HG02610 (cell line): ENCODE data around the gene NECAB2.

ENCODE experiments used
- ATAC-seq: cut with Tn5 transposase; IDR thresholded peaks from one replicate; pipeline ENCODE4 v1.9.1; 2021; ENCODE audit warnings: mild to moderate bottlenecking, moderate library complexity; ENCODE audit not compliant: unreplicated experiment

NECAB2 gene

GRCh38 chr16:84016477-84016876, 48.4 kb downstream of the NECAB2 start:
- ATAC-seq: no peak

DNA sequence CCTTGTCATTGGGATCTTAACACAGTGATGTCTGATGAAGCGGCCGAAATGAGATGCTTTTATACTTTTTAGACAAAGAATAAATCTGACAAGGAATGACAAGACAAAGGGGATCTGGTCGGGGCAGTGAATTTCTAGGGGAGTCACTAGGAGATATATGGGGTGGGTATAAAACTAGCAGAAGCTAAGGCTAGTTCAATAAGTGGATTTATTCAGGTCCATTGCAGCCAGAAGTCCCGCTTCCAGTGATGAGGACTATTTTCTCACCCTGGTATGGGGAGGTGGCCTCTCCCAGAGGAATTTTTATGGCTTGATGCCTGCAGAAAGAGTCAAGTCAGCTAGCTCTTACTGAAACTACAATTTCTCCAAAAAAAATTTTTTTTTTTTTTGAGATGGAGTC, 50.7 kb downstream of the NECAB2 start:
- no peak for ATAC-seq

GRCh38 chr16:84020353-84020752, 52.3 kb downstream of the NECAB2 start:
- no peak for ATAC-seq

DNA sequence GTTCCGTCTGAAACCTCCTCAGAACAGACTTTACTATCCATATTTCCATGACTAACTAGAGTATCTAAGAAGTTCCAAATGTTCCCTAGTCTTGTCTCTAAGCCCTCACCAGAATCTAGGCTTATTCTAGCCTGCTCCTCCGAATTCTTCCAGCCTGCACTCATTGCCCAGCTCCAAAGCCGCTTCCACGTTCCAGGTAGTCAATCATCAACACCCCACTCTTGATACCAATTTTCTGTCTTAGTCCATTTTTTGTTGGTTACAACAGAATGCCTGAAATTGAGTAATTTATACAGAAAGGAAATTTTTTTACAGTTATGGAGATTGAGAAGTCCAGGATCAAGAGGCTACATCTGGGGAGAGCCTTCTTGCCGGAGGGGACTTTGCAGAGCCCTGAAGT, 53.4 kb downstream of the NECAB2 start:
- no peak for ATAC-seq

DNA sequence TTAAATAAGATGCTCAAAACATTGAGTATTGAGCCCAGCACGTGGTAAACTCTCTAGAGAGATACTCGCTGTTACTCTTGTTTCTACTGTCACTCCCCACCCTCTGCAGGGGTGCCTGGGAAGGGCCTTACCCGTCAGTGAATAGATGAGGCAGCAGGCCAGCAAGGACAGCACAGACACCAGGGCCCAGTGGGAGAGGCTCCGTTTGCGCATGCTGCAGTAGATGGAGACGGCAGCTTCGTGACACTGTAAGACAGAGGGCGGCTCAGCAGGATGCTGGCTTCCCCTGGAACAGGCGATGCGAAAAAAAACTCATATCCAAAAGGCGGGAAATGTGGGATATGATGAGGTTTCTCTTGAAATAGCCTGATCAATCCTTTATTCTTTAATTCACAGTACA, 54.6 kb downstream of the NECAB2 start:
- ATAC-seq: no peak

- ATAC-seq: no peak
These were observed 56.8 kb downstream of the NECAB2 start for GRCh38 chr16:84024854-84025253.

GRCh38 chr16:84026606-84027005, 58.6 kb downstream of the NECAB2 start:
- ATAC-seq: no peak

- ATAC-seq: no peak
These were observed 59.6 kb downstream of the NECAB2 start for GRCh38 chr16:84027625-84028024.

DNA sequence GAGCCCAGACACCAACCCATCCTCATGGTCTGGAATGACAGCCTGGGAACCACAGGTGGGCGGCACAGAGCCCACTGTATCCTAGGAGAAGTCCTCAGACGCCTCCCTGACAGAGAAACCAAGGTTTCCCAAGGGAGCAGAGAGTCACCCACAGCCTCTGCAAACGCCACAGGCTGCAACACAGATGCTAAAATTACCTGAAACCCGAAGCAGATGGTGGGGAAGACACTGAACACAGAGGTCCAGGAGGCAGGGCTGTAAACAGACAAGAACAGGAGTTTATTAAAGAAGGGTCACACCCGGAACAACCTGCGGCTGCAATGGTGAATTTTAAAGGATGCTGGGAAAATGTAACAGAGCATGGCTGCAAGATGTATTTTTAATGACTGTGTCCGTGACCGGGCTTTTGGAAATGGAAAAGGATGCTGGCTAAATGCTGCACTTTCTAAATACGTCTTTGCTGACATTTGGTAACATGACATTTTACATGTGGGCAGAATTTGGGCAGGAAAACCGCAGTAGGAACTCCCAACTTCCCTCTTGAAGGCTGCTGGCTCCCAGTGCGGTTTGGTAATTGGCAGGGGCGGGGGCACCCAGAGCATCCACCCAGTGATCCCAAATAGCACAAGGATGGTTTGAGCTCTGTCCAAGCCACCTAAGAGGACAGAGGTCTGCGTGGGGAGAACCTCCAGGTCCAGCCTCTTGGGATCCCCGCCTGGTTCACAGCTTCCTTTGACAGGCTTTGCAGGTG, 61.4 kb downstream of the NECAB2 start:
- ATAC-seq: no peak

GRCh38 chr16:84031556-84031955, 63.5 kb downstream of the NECAB2 start:
- ATAC-seq: no peak

- no peak for ATAC-seq
These were observed 64.6 kb downstream of the NECAB2 start for GRCh38 chr16:84032458-84033178.

GRCh38 chr16:84033251-84034195, 65.5 kb downstream of the NECAB2 start:
- no peak for ATAC-seq

DNA sequence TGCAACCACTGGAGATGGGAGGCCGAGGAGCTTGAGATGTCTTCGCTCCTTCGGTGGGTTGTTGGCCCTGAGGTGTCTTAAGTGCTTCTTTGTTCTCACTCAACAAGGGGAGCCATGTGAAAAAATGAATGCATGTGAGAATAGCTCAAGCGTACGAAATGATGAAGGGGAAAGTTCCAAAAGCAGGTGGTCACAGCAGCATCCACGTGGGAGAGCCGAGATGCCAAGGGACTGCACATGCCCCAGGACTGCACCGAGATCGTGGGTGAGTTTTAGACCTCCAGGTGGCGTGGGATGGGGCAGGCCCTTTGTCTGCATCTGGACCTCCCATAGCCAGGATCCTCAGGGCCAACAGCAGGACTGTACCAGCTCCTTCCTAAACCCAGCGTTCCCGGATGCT, 66.5 kb downstream of the NECAB2 start:
- ATAC-seq: no peak

DNA sequence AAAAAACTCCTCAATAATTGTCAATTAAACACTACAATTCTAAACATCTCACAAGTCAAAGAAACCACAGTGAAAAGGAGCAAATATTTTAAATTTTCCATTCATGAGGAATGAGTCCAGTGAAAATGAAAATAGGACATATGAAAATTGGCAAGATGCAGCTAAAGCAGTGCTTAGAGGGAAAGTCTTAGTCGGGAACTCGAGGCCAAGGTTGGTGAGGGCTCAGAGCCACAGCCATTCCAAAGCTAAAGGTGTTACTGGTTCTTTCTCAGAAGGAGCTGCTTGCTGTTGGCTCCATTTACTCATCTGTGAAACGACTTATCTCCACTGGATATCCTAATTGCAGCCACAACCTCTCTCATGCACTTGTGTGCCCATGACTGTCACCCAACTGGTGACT, 68.1 kb downstream of the NECAB2 start:
- ATAC-seq: no peak

DNA sequence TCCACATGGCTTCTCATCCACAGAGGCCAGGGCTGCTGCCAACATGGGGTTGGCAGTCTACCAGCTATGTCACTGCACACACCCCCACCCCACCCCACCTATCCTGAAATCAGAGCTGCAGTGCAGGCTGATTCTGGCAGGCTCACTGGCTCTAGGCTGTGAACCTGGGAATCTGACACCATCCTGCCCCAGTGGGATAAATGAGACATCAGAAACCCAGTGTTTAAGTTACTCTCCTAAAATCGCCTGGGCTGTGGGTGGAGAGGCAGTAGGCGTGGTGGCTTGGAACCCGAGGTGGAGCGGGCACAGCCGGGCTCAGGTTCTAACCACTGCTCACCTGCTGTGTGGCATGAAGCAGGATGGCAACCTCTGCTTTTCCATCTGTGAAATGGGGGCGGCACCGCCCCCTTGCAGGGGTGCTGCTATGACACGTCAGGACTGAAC, 69.0 kb downstream of the NECAB2 start:
- ATAC-seq: no peak

DNA sequence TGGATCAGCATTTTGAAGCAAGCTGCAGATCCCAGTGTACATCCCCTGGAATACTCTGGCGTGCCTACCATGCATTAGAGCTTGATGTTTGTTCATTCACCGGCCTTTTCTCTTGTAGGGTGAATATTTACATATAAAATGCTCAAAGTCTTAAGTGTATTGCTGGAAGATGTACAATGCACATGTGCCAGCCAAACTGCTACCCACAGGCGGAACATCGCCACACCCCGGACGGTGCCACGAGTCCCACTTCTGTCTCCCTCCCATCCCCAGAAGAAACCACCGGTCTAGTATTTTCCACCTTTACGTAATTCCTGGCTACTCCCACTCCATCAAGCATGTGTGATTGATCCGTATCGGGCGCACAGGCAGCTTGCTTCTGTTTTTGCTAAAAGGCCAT, 70.4 kb downstream of the NECAB2 start:
- ATAC-seq: no peak

DNA sequence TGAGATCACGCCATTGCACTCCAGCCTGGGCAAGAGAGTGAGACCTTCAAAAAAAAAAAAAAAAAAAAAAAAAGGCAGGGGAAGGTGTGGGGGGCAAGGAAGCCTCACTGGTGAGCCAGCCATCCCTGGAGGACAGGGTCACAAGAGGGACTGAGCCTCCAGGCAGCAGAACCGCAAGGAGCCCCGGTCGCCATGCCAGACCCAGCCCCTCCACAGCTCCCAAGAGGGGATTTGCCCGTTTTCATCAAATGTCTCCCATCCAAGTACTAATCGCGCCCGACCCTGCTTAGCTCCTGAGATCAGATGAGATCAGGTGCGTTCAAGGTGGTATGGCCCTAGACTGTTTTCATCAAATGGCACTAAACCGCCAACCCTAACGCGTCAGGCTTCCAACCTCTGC, 71.7 kb downstream of the NECAB2 start:
- no peak for ATAC-seq

DNA sequence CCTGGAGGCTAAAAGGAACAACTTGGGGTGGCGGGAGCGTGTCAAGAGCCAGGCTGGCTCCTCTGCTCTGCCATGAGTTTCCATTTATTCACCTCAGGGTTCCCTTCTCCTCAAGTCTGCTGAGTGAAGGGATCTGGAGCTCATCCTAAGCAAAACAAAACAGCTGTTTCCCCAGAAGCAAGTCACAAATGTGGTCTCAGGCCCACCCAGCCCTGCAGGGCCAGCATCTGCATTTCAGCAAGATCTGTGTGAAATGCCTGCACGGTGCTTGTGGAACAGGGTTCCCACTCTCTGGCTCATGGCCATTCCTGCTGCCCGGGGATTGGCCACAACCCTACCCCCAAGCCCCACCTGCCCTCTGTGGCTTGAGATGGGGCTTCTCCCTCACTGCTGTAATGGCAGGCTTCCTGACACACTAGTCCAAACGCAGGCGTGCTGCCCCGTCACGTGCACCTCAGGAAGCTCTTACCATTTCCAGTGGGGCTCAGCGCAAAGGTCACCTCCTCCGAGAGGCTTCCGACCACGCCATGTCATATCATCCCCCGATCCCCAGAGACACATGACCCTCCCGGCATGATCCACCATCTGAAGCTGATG, 72.3 kb downstream of the NECAB2 start:
- no peak for ATAC-seq

DNA sequence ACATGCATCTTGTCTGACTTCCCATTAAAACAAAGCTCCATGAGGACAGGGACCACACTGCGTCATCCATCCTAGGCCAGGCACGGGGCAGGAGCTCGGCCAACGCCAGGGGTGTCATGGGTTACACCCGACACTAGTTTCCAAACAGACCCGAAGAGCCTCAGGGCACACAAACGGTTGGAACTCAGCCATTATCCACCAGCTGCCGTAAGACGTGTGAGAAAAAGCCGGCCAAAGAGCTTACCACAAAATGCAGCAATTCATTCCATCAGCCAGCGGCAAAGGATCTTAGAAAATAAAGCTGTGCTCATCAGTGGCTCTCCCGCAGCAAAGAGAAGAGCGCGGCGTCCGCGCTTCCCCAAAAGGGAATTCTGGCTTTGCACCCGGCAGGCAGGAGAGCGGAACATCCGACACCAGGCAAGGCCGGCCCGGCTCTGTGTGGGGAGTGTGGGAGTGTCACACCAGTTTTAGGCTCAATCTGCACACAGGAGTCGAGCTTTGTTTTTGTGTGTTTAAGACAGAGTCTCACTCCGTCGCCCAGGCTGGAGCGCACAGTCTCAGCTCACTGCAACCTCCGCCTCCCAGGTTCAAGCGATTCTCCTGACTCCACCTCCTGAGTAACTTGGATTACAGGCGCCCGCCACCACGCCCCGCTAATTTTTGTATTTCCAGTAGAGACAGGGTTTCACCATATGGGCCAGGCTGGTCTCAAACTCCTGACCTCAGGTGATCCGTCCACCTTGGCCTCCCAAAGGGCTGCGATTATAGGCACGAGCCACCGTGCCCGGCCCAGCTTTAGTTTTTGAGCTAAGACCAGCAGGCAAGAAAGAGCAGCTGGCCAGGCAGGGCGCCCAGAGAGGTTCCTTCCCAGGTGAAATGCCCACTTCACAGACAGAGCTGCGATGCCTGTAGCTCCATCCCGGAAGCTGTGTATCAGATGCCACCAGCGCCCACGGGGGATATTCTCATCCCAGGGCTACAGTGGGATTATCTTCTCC, 73.1 kb downstream of the NECAB2 start:
- ATAC-seq: no peak

DNA sequence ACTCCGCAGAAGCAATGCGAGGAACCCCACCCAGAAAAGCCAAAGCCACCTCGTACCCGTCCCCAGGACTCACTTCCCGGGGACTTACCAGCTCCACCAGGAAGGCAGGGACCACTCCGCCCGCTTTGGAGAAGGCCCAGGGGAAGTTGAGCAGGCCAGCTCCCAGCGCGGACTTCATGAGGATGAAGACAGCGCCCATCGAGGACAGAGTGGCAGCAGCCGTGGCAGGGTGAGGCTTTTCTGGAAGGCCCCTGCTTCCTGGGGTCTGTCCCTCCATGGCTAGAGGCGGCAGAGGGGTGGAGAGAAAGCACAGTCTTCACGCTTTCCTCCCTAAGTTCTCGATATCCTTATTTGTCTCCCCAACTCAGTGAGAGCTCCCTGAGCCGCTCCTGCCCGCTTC, 73.8 kb downstream of the NECAB2 start:
- ATAC-seq: no peak
